ENCODE results near the gene SLC7A6. TPM values are rescaled to one million over a fixed set of nuclear protein-coding genes. Genes with fewer than 3 reads are reported as not detected.

SLC7A6 gene
- total RNA-seq (ENCODE audit: insufficient read depth, low replicate concordance), result 22.6 TPM

DNA sequence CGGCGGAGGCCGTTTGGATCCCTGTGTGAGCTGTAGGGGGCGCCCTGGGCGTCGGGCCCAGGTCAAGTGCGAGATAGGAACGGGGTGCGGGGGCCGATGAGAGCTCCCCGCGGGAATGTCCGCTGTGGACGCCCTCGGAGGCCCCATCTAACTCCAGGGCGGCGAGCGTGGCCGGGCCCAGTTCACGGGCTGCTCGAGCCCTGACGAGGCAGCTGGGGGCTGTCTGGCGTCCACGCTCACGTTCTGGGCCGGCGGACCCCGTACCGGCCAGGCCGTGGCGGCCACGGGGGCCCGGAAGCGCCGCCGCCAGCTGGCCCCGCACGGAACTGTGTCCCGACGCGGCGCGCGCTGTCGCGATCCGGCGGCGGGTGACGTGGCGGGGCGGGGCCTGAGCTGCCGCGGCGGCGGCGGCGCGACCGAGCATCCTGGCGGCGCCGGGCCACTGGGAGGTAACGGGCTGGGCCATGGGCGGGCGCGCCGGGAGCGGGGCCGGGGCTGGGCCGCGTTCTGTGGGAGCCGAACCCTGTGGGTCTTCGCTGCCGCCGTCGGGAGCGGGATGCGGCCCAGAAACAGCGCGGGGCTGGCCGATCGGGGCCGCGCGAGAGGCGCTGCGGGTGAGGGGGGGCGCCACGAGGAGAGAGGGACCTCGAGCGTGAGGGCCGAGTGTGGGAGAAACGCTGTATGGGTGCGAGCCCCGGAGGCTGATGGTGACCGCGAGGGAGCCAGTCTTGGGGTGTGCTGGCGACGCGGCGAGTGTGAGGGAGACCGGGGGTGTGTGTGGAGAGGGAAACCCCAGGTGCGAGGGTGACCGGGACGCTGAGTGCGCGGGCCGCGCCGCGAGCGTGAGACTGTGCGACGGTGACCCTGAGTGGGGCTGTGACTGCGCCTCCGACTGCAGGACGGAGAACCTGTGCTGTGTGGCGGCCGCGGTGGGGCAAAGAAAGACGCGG, at the start of gene SLC7A6:
SLC7A6 (plus strand) TSS at position 399 of the 950 bp plus-strand sequence. CDS start 10,201 bp downstream, outside the sequence.
- DNase-seq (ENCODE audit: low spot score), result peak; percentile 64

DNA sequence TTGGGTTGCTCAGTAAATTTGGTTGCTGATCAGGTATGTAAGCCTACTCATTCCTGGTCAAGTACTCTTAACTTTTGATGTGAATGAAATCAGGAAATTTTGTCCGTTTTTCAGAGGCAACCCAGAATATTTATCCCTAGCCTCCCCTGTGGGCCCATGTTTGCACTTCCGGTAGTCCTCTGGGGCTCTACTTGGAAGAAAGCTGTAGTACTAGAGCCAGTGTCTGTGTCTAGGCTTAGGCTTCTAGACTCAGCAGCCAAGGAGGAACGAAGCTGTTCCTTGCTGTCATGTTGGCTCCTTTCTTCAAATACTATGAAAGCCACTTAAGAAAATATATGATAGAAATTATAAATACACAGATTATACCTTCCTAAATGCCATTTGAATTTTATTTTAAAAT, 49.6 kb upstream of the SLC7A6 start:
- no peak for DNase-seq (ENCODE audit: low spot score)

- no peak for DNase-seq (ENCODE audit: low spot score)
Observed at GRCh38 chr16:68215302-68215701, 49.0 kb upstream of the SLC7A6 start.

- no peak for DNase-seq (ENCODE audit: low spot score)
Observed at GRCh38 chr16:68216240-68216639, 48.1 kb upstream of the SLC7A6 start.

GRCh38 chr16:68217506-68217905, 46.8 kb upstream of the SLC7A6 start:
- DNase-seq (ENCODE audit: low spot score), result no peak

GRCh38 chr16:68219725-68220351, 44.5 kb upstream of the SLC7A6 start:
- DNase-seq (ENCODE audit: low spot score), result no peak

DNA sequence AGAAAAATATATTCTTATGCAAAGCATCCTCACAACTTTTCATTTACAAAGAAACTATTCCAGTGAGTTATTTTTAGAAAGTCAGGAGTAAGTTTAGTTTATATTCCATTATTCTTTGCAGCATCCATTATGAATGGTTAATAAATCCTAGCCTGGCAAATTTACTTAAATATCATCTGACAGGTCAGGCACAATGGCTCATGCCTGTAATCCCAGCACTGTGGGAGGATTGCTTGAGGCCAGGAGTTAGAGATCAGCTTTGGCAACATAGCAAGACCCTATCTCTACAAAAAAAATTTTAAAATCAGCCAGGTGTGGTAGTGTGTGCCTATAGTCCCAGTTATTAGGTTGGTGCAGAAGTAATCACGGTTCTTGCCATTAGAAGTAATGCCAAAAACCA, 41.3 kb upstream of the SLC7A6 start:
- DNase-seq (ENCODE audit: low spot score), result no peak

DNA sequence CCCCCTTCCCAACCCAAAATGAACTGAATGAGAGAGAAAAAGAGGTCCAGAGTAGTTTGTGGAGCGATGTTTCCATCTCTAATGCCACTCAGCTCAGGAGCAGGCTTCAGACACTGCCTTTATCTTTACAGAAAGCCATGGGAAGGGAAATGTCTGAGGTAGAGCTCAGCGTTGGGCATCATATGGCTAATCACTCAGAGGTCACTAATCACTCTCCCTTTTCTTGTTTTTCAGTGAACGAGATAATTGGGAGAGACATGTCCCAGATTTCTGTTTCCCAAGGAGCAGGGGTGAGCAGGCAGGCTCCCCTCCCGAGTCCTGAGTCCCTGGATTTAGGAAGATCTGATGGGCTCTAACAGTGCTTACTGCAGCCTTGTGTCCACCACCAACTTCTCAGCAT, 38.2 kb upstream of the SLC7A6 start:
- no peak for DNase-seq (ENCODE audit: low spot score)

DNA sequence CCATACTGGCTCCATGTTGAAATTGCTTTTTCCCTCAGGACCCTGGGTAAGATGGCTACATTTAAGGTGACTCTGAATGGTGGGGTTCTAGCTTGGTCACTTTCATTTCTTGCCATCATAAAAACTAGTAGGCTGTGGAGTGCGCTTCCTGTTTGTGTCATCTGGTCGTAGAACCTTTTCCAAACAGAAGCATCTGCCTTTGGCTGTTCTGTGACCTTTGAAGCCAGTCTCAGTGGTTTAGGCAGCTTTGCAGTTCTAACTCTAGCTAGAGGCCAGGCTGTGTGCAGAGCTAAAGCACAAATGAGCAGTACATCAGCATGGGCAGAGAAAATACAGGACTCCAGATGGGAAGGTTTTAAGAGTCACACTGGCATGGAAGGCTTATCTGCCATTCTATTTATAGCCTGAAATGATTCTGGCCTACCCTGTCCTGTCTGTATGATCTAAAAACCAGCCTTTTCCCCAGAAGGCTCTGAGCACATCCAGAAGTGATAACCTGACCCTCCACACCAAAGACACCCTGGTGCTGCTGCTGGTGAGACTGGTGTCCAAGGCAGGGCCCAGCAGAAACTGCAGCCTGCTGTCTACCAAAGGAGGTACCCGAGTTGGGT, 37.0 kb upstream of the SLC7A6 start:
- peak; percentile 29 for DNase-seq (ENCODE audit: low spot score)

GRCh38 chr16:68227850-68228553, 36.3 kb upstream of the SLC7A6 start:
- no peak for DNase-seq (ENCODE audit: low spot score)

GRCh38 chr16:68228652-68229051, 35.7 kb upstream of the SLC7A6 start:
- DNase-seq (ENCODE audit: low spot score), result no peak

- DNase-seq (ENCODE audit: low spot score), result peak; percentile 65
Observed at GRCh38 chr16:68229431-68230175, 34.7 kb upstream of the SLC7A6 start.

- no peak for DNase-seq (ENCODE audit: low spot score)
Observed at GRCh38 chr16:68230176-68230571, 34.2 kb upstream of the SLC7A6 start.

- DNase-seq (ENCODE audit: low spot score), result no peak
Observed at GRCh38 chr16:68230956-68231355, 33.4 kb upstream of the SLC7A6 start.

DNA sequence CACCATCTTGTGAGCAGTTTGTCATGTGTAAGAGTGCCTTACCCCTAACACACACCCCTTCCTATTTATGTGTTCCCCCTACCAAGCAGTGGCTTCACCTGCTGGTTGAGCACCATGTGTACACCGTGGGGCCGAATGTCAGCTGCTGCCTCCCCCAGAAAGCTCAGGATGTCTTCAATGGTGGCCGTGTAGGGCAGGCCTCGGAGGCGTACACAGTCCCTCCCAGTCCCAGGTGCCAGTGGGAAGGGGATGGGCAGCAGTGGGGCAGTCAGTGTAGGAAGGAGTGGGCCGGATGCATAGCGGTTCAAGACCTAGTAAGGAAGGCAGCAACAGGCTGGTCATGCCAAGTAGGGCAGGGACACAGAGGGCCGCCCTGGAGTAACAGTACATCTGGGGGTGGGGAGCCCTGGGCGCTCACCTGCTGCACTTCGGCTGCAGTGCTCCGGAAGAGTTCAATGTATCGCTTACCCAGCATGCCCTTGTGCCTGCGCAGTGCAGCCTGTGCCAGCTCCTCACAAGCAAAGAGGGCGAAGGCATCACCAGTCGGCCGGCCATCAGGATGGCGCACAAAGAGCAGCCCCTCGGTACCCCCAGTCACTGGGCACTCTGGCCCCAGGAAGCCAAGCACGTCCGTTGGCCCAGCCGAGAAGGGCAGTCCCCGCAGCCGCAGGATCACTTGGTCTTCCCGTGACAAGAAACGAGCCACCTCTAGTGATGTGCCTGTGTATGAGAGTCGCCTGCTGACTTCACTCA, 32.8 kb upstream of the SLC7A6 start:
- no peak for DNase-seq (ENCODE audit: low spot score)

DNA sequence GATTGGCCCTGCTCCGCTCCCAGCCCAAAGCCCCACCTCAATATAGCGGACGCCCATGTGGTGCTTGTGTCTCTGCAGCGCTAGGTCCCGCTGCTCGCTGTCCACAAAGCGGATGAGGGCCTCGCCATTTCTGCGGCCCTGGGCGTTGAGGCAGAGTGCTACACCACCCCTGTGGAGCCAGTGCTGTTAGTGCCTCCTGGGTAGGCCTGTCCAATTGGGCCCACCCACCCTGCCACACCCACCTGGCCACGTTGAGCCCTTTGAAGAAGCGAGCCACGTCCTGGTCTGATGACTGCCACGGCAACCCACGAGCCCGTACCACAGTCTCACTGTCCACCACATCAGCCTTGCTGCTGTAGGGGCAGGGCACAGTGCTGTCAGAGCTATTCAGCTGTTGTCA, 32.0 kb upstream of the SLC7A6 start:
- DNase-seq (ENCODE audit: low spot score), result no peak

GRCh38 chr16:68233085-68233834, 31.1 kb upstream of the SLC7A6 start:
- DNase-seq (ENCODE audit: low spot score), result no peak

DNA sequence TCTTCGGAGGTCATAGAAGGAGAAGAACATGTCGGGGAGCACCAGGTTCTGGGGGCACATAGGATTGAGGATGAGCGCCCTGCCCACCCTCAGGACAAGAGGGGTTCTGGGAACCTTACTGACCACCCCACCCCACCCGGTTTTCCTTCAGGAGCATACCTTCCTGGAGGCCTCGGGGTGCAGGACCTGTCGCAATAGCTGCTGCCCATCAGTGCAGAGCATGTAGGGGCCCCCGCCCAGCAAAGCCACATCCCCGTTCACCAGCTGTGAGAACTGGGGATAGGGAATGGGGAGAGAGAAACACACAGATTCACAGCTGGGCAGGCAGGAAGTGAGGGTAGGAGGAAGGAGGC, 30.5 kb upstream of the SLC7A6 start:
- DNase-seq (ENCODE audit: low spot score), result no peak

Data from umbilical cord (tissue), 2 donors.